SU-DHL-6 (cell line): ENCODE results near the gene INPPL1.

Experiments used
- EZH2phosphoT487 ChIP-seq: fragments of 200-600 bp; sonication (generic), shearing (Covaris generic); conservative IDR thresholded peaks from 2 replicates; pipeline ENCODE4 v1.6.1; 2018; ENCODE audit warnings: mild to moderate bottlenecking, antibody characterized with exemption, low read length, moderate library complexity, mixed read lengths
- TF ChIP-seq, protein P1 (sequence below): fragments of 200-600 bp; sonication (generic); IDR thresholded peaks from one replicate; pipeline ENCODE4 v1.5.1; 2017; ENCODE audit warnings: antibody characterized with exemption, mild to moderate bottlenecking, low read length, moderate library complexity; ENCODE audit not compliant: insufficient read depth, poor library complexity, severe bottlenecking

DNA sequence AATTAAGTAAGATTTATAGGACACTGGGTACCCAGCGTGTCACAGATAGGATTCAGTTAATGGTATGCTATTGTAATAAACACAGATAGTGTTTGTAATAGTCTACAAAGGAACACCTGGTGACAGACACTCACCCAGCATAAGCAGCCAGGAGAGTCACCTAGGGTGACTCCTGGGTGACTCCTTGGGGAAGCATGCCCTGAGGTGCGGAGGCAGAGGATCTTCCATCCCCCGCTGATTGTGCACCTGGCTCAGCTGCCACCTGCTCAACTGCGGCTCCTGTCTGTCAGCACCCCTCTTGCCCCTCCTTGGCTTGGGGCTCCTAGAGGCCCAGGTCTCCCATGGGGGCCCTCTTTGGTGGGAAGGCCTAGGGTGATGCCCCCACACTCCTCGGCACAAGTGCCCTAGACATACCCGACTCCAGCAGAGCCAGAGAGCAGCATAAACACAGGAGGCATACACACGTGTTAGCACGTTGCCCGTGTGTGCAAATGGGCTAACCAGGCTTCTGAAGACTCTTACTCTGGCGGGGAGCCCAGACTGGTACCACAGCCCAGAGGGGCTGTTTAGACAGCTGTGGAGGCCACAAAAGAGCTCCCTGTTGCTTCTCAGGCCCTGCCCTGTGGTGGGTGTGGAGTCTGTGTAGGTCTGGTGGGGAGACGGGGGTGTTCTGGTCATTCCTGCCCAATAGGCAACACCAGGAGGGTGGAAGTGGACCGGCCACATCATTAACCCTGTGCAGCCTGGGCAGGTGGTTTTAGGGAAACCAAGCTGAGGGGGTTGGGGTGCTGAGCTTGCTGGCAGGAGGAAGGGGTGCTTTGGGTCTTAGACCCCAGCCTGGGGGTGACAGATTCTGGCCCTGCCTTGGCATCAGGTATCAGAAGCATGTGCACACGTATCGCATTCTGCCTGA, 3.0 kb downstream of the INPPL1 start:
- TF ChIP-seq, protein P1, sequence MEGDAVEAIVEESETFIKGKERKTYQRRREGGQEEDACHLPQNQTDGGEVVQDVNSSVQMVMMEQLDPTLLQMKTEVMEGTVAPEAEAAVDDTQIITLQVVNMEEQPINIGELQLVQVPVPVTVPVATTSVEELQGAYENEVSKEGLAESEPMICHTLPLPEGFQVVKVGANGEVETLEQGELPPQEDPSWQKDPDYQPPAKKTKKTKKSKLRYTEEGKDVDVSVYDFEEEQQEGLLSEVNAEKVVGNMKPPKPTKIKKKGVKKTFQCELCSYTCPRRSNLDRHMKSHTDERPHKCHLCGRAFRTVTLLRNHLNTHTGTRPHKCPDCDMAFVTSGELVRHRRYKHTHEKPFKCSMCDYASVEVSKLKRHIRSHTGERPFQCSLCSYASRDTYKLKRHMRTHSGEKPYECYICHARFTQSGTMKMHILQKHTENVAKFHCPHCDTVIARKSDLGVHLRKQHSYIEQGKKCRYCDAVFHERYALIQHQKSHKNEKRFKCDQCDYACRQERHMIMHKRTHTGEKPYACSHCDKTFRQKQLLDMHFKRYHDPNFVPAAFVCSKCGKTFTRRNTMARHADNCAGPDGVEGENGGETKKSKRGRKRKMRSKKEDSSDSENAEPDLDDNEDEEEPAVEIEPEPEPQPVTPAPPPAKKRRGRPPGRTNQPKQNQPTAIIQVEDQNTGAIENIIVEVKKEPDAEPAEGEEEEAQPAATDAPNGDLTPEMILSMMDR: no peak
- no peak for TF ChIP-seq EZH2phosphoT487
